ENCODE data around the gene SLC2A4RG. TPM values are rescaled to one million over a fixed set of nuclear protein-coding genes. Genes with fewer than 3 reads are reported as not detected.

Gene SLC2A4RG
- total RNA-seq, 1 experiment from 2014 or later, result 169 TPM

DNA sequence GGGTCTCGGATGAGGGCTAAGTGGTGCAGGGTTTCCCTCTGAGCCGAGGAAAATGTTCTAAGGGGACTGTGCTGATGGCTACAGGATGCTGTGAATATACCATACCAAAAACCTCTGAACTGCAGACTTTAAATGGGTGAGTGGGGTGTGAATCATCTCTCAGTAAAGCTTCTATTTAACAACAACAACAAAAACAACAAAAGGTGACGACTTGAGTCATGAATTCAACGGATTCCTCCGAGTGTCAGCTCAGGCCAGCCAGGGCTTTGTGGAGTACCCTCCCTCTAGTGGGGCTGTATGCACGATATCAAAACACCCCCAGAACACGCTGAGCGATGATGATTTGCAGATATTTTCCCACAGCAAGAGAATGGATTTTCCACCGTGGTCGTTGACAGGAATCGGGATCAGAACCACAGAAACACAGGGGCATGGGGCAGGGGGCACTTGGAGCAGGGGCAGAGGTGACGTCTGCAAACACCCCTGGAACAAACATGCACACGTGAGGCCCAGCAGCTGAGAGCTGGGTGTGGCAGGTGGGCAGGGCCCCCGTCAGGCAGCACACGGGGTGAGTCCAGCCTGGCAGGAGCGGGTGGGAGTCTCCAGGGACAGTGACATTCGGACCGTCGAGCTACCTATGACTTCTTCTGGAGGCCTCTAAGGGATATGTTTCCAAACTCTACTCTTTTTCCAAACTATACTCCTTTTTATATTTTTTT, 38.6 kb downstream of the SLC2A4RG start:
- Mint-ChIP-seq H3K36me3 (ENCODE audit: insufficient read depth, unreplicated experiment) (no peaks in the 10 kb centered on the region), H3K27me3 (ENCODE audit: unreplicated experiment) (peaks cover 15% of the 10 kb centered on the region), H3K4me3 (ENCODE audit: low read depth, unreplicated experiment) (no peak overlapping the region), H3K9me3 (ENCODE audit: low read depth, unreplicated experiment) (no peaks in the 10 kb centered on the region), H3K27ac (ENCODE audit: unreplicated experiment) (no peak overlapping the region), H3K4me1 (ENCODE audit: low read depth, unreplicated experiment) (no peaks in the 10 kb centered on the region)
- no TSS peak for BruUV-seq (replicated peaks)
- no peak for DNase-seq
- CTCF ChIA-PET, result interaction anchor here (0.6 kb wide), 1 partner anchor 145 kb away, joined by 3 read pairs; no protein-coding TSS in a partner anchor
- intact Hi-C loops (cut with micrococcal nuclease; ENCODE audit: unreplicated experiment), result no loop called here
- TF ChIP-seq, protein P1, sequence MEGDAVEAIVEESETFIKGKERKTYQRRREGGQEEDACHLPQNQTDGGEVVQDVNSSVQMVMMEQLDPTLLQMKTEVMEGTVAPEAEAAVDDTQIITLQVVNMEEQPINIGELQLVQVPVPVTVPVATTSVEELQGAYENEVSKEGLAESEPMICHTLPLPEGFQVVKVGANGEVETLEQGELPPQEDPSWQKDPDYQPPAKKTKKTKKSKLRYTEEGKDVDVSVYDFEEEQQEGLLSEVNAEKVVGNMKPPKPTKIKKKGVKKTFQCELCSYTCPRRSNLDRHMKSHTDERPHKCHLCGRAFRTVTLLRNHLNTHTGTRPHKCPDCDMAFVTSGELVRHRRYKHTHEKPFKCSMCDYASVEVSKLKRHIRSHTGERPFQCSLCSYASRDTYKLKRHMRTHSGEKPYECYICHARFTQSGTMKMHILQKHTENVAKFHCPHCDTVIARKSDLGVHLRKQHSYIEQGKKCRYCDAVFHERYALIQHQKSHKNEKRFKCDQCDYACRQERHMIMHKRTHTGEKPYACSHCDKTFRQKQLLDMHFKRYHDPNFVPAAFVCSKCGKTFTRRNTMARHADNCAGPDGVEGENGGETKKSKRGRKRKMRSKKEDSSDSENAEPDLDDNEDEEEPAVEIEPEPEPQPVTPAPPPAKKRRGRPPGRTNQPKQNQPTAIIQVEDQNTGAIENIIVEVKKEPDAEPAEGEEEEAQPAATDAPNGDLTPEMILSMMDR (IDR thresholded peaks at IDR 0.05; ENCODE audit: unreplicated experiment), result no peak

DNA sequence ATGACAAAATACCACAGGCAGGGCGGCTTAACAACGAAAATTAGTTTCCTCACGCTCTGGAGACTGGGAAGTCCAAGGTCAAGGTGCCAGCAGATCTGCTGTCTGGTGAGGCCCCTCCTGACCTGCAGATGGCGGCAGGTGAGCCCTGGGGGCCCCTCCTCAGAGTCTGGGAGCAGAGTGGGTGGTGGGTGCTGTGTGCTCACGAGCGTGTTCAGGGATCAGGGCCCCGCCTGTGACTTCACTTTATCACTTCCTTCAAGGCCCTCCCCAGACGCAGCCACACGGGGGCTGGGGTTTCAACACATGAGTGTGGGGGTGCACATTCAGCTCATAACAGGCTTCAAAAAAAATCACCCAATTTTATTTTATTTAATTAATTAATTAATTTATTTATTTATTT, 39.3 kb downstream of the SLC2A4RG start:
- Mint-ChIP-seq H3K4me3 (ENCODE audit: low read depth, unreplicated experiment) (no peak overlapping the region), H3K36me3 (ENCODE audit: insufficient read depth, unreplicated experiment) (no peaks in the 10 kb centered on the region), H3K9me3 (ENCODE audit: low read depth, unreplicated experiment) (no peaks in the 10 kb centered on the region), H3K27me3 (ENCODE audit: unreplicated experiment) (peaks cover 15% of the 10 kb centered on the region), H3K4me1 (ENCODE audit: low read depth, unreplicated experiment) (no peaks in the 10 kb centered on the region), H3K27ac (ENCODE audit: unreplicated experiment) (no peak overlapping the region)
- TF ChIP-seq, protein P1 (IDR thresholded peaks at IDR 0.05; ENCODE audit: unreplicated experiment), result peak; percentile 38
- BruUV-seq (replicated peaks), result no TSS peak
- CTCF ChIA-PET, result interaction anchor here (0.7 kb wide), 1 partner anchor 51 kb away, joined by 3 read pairs; no protein-coding TSS in a partner anchor
- intact Hi-C loops (cut with micrococcal nuclease; ENCODE audit: unreplicated experiment), result no loop called here
- no peak for DNase-seq

DNA sequence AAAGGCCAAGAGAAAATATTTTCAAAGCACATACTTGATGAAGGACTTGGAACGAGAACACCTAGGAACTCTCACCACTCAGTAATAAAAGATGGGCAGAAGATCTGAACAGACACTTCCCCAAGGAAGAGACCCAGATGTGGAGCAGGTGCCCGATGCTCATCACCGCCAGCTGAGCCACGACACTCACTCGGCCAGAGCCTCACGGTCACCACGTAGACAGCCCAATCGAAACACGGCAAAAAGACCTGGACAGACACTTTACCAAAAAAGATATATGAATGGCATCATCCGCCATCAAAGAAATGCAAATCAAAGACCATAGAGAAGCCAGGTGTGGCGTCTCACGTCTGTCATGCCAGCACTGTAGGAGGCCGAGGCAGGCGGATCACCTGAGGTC, 41.6 kb downstream of the SLC2A4RG start:
- H3K36me3 Mint-ChIP-seq (ENCODE audit: insufficient read depth, unreplicated experiment), result no peaks in the 10 kb centered on the region
- no TSS peak for BruUV-seq (replicated peaks)
- H3K4me3 Mint-ChIP-seq (ENCODE audit: low read depth, unreplicated experiment), result no peak overlapping the region
- DNase-seq, result no peak
- TF ChIP-seq, protein P1 (IDR thresholded peaks at IDR 0.05; ENCODE audit: unreplicated experiment), result no peak
- no peaks in the 10 kb centered on the region for H3K4me1 Mint-ChIP-seq (ENCODE audit: low read depth, unreplicated experiment)
- H3K27ac Mint-ChIP-seq (ENCODE audit: unreplicated experiment), result no peak overlapping the region
- no peaks in the 10 kb centered on the region for H3K9me3 Mint-ChIP-seq (ENCODE audit: low read depth, unreplicated experiment)
- peaks cover 15% of the 10 kb centered on the region for H3K27me3 Mint-ChIP-seq (ENCODE audit: unreplicated experiment)
- intact Hi-C loops (cut with micrococcal nuclease; ENCODE audit: unreplicated experiment), result no loop called here
- CTCF ChIA-PET, result interaction anchor here (0.6 kb wide), 1 partner anchor 84 kb away, joined by 4 read pairs; the partner anchor contains the start of gene TPD52L2

DNA sequence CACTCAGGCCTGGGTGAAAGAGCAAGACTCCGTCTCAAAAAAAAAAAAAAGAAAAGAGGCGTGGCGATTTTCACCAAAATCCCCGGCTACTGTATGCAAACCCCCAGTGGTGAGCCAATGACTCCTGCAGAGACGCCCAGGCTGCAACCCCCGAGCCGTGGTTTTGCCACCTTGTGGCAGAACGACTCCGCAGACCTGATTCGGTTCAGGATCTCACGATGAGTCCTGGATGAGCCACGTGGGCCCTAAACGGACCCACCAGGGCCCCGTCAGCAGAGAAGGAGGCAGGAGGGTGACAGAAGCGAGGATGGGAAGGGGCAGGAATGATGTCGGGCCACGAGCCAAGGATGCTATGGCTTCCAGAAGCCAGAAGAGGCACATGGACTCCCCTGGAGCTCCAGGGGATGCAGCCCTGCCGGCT, 42.5 kb downstream of the SLC2A4RG start:
- CTCF ChIA-PET, result interaction anchor here (0.6 kb wide), 1 partner anchor 83 kb away, joined by 4 read pairs; the partner anchor contains the start of gene TPD52L2

More for the DNA sequence above, 42.5 kb downstream of the SLC2A4RG start:
- no peaks in the 10 kb centered on the region for H3K36me3 Mint-ChIP-seq (ENCODE audit: insufficient read depth, unreplicated experiment)
- no TSS peak for BruUV-seq (replicated peaks)
- H3K27me3 Mint-ChIP-seq (ENCODE audit: unreplicated experiment), result peaks cover 15% of the 10 kb centered on the region
- TF ChIP-seq, protein P1 (IDR thresholded peaks at IDR 0.05; ENCODE audit: unreplicated experiment), result no peak
- no peak overlapping the region for H3K27ac Mint-ChIP-seq (ENCODE audit: unreplicated experiment)
- no peak overlapping the region for H3K4me3 Mint-ChIP-seq (ENCODE audit: low read depth, unreplicated experiment)
- intact Hi-C loops (cut with micrococcal nuclease; ENCODE audit: unreplicated experiment), result no loop called here
- H3K9me3 Mint-ChIP-seq (ENCODE audit: low read depth, unreplicated experiment), result no peaks in the 10 kb centered on the region
- no peak for DNase-seq
- no peaks in the 10 kb centered on the region for H3K4me1 Mint-ChIP-seq (ENCODE audit: low read depth, unreplicated experiment)
